Lower leg skin (tissue), 3 donors: ENCODE results near the gene NR1H2.

ENCODE experiments used
- CTCF ChIP-seq, 3 donors: fragments of 450-650 bp; IDR thresholded peaks; one replicate each; pipeline ENCODE4 v1.5.1; 2016; ENCODE audit warnings: antibody characterized with exemption in 3 of 3, mild to moderate bottlenecking in 3 of 3, moderate library complexity in 2 of 3
- POLR2A ChIP-seq, 2 donors: fragments of 450-650 bp; IDR thresholded peaks; one replicate each; pipeline ENCODE4 v1.6.1; 2016 to 2017; ENCODE audit warnings: antibody characterized with exemption in 2 of 2, mild to moderate bottlenecking in 1 of 2, moderate library complexity in 1 of 2

GRCh38 chr19:50425581-50425980 is 49.3 kb downstream of the NR1H2 start:
- TF ChIP-seq CTCF (IDR thresholded peaks at IDR 0.05) (no peak), POLR2A (IDR thresholded peaks at IDR 0.05) (no peak)
